Neural cell (in vitro differentiated cells): ENCODE results near the gene SP7. TPM values are rescaled to one million over a fixed set of nuclear protein-coding genes. Genes with fewer than 3 reads are reported as not detected.

Experiments
- H2AFZ ChIP-seq: fragments of 200-600, 300-800 bp; sonication (generic), shearing (Covaris generic); 2 replicates; pipeline ENCODE4 v1.6.0; 2014; ENCODE audit warnings: low read depth, mild to moderate bottlenecking, antibody characterized with exemption, low read length, moderate library complexity
- H3F3A ChIP-seq: fragments of 200-600 bp; shearing (Covaris generic); 2 replicates; pipeline ENCODE4 v1.6.1; 2016; ENCODE audit warnings: mild to moderate bottlenecking, moderate library complexity, mixed read lengths, antibody characterized with exemption, low read length; ENCODE audit not compliant: insufficient read depth, poor library complexity, severe bottlenecking
- H3K27ac ChIP-seq: fragments of 200-600, 300-800 bp; sonication (generic), shearing (Covaris generic); 2 replicates; pipeline ENCODE4 v1.5.1; 2014; ENCODE audit warnings: mild to moderate bottlenecking, low read length, moderate library complexity
- H3K27me3 ChIP-seq: fragments of 300-800, 200-600 bp; sonication (generic), shearing (Covaris generic); 2 replicates; pipeline ENCODE4 v1.6.0; 2014; ENCODE audit warnings: mild to moderate bottlenecking, low read depth, low read length, moderate library complexity; ENCODE audit not compliant: insufficient read depth
- H3K36me3 ChIP-seq: fragments of 300-800, 200-600 bp; sonication (generic), shearing (Covaris generic); 2 replicates; pipeline ENCODE4 v1.5.1; 2014; ENCODE audit warnings: mild to moderate bottlenecking, antibody characterized with exemption, low read length, moderate library complexity; ENCODE audit not compliant: insufficient read depth
- H3K4me2 ChIP-seq: fragments of 300-800, 200-600 bp; sonication (generic), shearing (Covaris generic); 2 replicates; pipeline ENCODE4 v1.6.0; 2014; ENCODE audit warnings: mild to moderate bottlenecking, low read length
- H3K4me3 ChIP-seq: fragments of 300-800, 200-600 bp; sonication (generic), shearing (Covaris generic); 2 replicates; pipeline ENCODE4 v1.5.1; 2014; ENCODE audit warnings: mild to moderate bottlenecking, low read length, moderate library complexity
- H3K79me2 ChIP-seq: fragments of 200-600 bp; shearing (Covaris generic); replicated peaks from 2 replicates; pipeline ENCODE4 v1.6.0; 2014; ENCODE audit warnings: mild to moderate bottlenecking, low read length, moderate library complexity; ENCODE audit not compliant: insufficient read depth
- H3K9ac ChIP-seq: fragments of 300-800, 200-600 bp; sonication (generic), shearing (Covaris generic); 2 replicates; pipeline ENCODE4 v1.6.1; 2016; ENCODE audit warnings: mild to moderate bottlenecking, low read length, mixed read lengths
- H3K9me2 ChIP-seq: fragments of 200-600 bp; shearing (Covaris generic); 2 replicates; pipeline ENCODE4 v1.6.1; 2016; ENCODE audit warnings: mild to moderate bottlenecking, low read length, mixed read lengths; ENCODE audit not compliant: insufficient read depth
- H3K9me3 ChIP-seq: fragments of 200-600, 300-800 bp; sonication (generic), shearing (Covaris generic); 2 replicates; pipeline ENCODE4 v1.6.1; 2016; ENCODE audit warnings: mild to moderate bottlenecking, mixed run types, low read length, moderate library complexity, mixed read lengths
- H4K20me1 ChIP-seq: fragments of 200-600 bp; shearing (Covaris generic); 2 replicates; pipeline ENCODE4 v1.6.1; 2016; ENCODE audit warnings: mild to moderate bottlenecking, mixed run types; ENCODE audit not compliant: insufficient read depth
- EP300 ChIP-seq: fragments of 450-650 bp; conservative IDR thresholded peaks from 2 replicates; pipeline ENCODE4 v1.6.1; 2014; ENCODE audit warnings: antibody characterized with exemption, mild to moderate bottlenecking, moderate library complexity; ENCODE audit not compliant: poor library complexity, severe bottlenecking
- EZH2 ChIP-seq: fragments of 200-600, 300-800 bp; shearing (Covaris generic), sonication (generic); IDR thresholded peaks from 2 replicates; pipeline ENCODE4 v1.6.1; 2014; ENCODE audit warnings: antibody characterized with exemption, low read length, borderline replicate concordance, mild to moderate bottlenecking; ENCODE audit not compliant: insufficient read depth, poor library complexity, severe bottlenecking
- MXI1 ChIP-seq: fragments of 450-650 bp; conservative IDR thresholded peaks from 2 replicates; pipeline ENCODE4 v1.6.1; 2014; ENCODE audit warnings: antibody characterized with exemption, mild to moderate bottlenecking; ENCODE audit not compliant: poor library complexity, severe bottlenecking
- POLR2AphosphoS5 ChIP-seq: IDR thresholded peaks from 2 replicates; pipeline ENCODE4 v1.6.1; 2012
- RAD21 ChIP-seq: fragments of 450-650 bp; conservative IDR thresholded peaks from 2 replicates; pipeline ENCODE4 v1.6.1; 2014; ENCODE audit warnings: antibody characterized with exemption, mild to moderate bottlenecking, moderate library complexity
- SMC3 ChIP-seq: fragments of 450-650 bp; conservative IDR thresholded peaks from 2 replicates; pipeline ENCODE4 v1.6.1; 2014; ENCODE audit warnings: antibody characterized with exemption, mild to moderate bottlenecking, moderate library complexity; ENCODE audit not compliant: poor library complexity
- TAF1 ChIP-seq: IDR thresholded peaks from 2 replicates; pipeline ENCODE4 v1.6.1; 2012; ENCODE audit warnings: low read depth
- polyA plus RNA-seq: library from polyadenylated mRNA; depleted of rRNA; stranded (reverse); fragments of >200 nt; gene quantifications from 2 replicates; pipeline ENCODE4 v1.2.3, GENCODE V29; 2014
- TF ChIP-seq, protein P1 (sequence below): fragments of 450-650 bp; IDR thresholded peaks from 2 replicates; pipeline ENCODE4 v1.5.1; 2014; ENCODE audit warnings: antibody characterized with exemption, mild to moderate bottlenecking, moderate library complexity; ENCODE audit not compliant: poor library complexity, severe bottlenecking
- TF ChIP-seq, protein P2 (sequence below): IDR thresholded peaks from 2 replicates; pipeline ENCODE4 v1.6.1; 2012; ENCODE audit warnings: borderline replicate concordance

Gene SP7
- polyA plus RNA-seq, 1 donor from 2014 or later: not detected

DNA sequence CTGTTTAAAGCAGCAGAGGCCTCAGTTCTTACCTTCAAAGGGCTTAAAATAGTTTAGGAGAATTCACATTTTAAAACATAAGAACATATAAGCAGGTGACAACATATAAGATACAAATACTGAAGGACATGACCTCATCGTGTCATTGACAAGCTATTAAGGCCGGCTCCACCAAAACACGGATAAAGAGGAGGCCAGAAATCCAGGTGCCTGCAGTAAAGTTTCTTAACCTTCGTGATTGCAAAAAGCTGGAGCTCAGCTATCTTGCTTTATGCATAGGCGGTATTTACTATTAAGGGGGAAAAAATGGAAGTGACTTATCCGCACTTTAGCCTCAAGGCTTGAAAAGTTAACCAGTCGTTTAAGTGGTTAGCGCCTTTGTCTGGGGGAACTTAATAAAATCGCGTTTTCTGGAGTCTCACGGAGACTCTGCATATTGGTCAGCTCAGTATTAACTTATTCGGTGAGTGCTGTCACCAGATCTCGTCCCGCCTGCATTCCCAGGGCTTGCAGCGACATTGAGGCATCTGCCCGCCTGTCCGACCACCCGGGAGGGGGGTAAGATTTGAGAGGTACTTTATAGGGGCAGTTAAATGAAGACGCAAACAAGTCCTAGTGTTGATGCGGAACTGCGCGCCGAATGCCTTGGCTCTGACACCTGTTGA lies 42.7 kb upstream of the SP7 start:
- Histone ChIP-seq H3K4me3 (peak overlapping the region; percentile 64), H2AFZ (peak overlapping the region; percentile 78), H3K9me2 (no peaks in the 10 kb centered on the region), H3K36me3 (peaks cover 12% of the 10 kb centered on the region), H3F3A (no peaks in the 10 kb centered on the region), H4K20me1 (no peaks in the 10 kb centered on the region), H3K4me2 (peak overlapping the region; percentile 47), H3K27ac (peak overlapping the region; percentile 82), H3K27me3 (no peaks in the 10 kb centered on the region), H3K79me2 (peaks cover 26% of the 10 kb centered on the region), H3K9ac (peak overlapping the region; percentile 63), H3K9me3 (no peaks in the 10 kb centered on the region)
- TF ChIP-seq POLR2AphosphoS5 (no peak), EP300 (no peak), SMC3 (no peak), EZH2 (no peak), TAF1 (no peak), MXI1 (no peak), RAD21 (no peak)
- TF ChIP-seq, protein P1, sequence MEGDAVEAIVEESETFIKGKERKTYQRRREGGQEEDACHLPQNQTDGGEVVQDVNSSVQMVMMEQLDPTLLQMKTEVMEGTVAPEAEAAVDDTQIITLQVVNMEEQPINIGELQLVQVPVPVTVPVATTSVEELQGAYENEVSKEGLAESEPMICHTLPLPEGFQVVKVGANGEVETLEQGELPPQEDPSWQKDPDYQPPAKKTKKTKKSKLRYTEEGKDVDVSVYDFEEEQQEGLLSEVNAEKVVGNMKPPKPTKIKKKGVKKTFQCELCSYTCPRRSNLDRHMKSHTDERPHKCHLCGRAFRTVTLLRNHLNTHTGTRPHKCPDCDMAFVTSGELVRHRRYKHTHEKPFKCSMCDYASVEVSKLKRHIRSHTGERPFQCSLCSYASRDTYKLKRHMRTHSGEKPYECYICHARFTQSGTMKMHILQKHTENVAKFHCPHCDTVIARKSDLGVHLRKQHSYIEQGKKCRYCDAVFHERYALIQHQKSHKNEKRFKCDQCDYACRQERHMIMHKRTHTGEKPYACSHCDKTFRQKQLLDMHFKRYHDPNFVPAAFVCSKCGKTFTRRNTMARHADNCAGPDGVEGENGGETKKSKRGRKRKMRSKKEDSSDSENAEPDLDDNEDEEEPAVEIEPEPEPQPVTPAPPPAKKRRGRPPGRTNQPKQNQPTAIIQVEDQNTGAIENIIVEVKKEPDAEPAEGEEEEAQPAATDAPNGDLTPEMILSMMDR: no peak
- TF ChIP-seq, protein P2, sequence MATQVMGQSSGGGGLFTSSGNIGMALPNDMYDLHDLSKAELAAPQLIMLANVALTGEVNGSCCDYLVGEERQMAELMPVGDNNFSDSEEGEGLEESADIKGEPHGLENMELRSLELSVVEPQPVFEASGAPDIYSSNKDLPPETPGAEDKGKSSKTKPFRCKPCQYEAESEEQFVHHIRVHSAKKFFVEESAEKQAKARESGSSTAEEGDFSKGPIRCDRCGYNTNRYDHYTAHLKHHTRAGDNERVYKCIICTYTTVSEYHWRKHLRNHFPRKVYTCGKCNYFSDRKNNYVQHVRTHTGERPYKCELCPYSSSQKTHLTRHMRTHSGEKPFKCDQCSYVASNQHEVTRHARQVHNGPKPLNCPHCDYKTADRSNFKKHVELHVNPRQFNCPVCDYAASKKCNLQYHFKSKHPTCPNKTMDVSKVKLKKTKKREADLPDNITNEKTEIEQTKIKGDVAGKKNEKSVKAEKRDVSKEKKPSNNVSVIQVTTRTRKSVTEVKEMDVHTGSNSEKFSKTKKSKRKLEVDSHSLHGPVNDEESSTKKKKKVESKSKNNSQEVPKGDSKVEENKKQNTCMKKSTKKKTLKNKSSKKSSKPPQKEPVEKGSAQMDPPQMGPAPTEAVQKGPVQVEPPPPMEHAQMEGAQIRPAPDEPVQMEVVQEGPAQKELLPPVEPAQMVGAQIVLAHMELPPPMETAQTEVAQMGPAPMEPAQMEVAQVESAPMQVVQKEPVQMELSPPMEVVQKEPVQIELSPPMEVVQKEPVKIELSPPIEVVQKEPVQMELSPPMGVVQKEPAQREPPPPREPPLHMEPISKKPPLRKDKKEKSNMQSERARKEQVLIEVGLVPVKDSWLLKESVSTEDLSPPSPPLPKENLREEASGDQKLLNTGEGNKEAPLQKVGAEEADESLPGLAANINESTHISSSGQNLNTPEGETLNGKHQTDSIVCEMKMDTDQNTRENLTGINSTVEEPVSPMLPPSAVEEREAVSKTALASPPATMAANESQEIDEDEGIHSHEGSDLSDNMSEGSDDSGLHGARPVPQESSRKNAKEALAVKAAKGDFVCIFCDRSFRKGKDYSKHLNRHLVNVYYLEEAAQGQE: no peak

GRCh38 chr12:53378222-53378621 lies 42.1 kb upstream of the SP7 start:
- H3K27me3 ChIP-seq: no peaks in the 10 kb centered on the region
- no peaks in the 10 kb centered on the region for H4K20me1 ChIP-seq
- peaks cover 21% of the 10 kb centered on the region for H3K79me2 ChIP-seq
- H3K36me3 ChIP-seq: peaks cover 10% of the 10 kb centered on the region
- no peaks in the 10 kb centered on the region for H3F3A ChIP-seq
- H3K9ac ChIP-seq: no peak overlapping the region
- no peak overlapping the region for H3K4me3 ChIP-seq
- no peaks in the 10 kb centered on the region for H3K9me3 ChIP-seq
- no peak overlapping the region for H3K4me2 ChIP-seq
- H2AFZ ChIP-seq: no peak overlapping the region
- H3K27ac ChIP-seq: peak overlapping the region; percentile 82
- no peaks in the 10 kb centered on the region for H3K9me2 ChIP-seq
- TF ChIP-seq SMC3: no peak
- TF ChIP-seq EZH2: no peak
